GM19240 (cell line): ENCODE data around the gene BCAT1.
"Not testable (repeated sequence)": the region's sequence is repeated elsewhere in the genome, so short reads cannot be mapped to it uniquely, and the experiment has no call there.

Experiments used
- DNase-seq: peaks from one replicate; pipeline ENCODE4 v3.0.0; 2011; ENCODE audit warnings: low spot score; ENCODE audit not compliant: insufficient read length

The BCAT1 gene

GRCh38 chr12:24901576-24902461, 47.1 kb downstream of the BCAT1 start:
- DNase-seq, result no peak

- no peak for DNase-seq
Measured at GRCh38 chr12:24900196-24900595, 48.7 kb downstream of the BCAT1 start.

DNA sequence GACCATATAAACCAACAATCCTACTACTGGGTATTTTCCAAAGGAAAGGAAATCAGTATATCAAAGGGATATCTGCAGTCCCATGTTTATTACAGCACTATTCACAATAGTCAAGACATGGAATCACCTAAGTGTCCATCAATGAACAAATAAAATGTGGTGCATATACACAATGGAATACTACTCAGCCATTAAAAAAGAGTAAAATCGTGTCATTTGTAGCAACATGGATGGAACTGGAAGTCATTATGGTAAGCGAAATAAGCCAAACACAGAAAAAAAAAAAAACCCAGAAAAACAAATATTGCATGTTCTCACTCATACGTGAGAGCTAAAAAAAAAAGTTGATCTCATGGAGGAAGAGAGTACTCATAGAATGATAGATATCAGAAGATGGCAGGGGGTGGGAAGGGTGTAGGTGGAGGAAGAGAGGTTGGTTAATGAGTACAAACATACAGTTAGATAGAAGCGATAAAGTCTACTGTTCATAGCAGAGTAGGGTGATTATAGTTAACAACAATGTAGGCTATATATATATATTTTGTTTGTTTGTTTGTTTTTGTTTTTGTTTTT, 49.3 kb downstream of the BCAT1 start:
- no peak for DNase-seq

GRCh38 chr12:24898606-24899005, 50.3 kb downstream of the BCAT1 start:
- no peak for DNase-seq

GRCh38 chr12:24898185-24898584, 50.7 kb downstream of the BCAT1 start:
- DNase-seq, result no peak

- no peak for DNase-seq
Measured at GRCh38 chr12:24896171-24896570, 52.7 kb downstream of the BCAT1 start.

DNA sequence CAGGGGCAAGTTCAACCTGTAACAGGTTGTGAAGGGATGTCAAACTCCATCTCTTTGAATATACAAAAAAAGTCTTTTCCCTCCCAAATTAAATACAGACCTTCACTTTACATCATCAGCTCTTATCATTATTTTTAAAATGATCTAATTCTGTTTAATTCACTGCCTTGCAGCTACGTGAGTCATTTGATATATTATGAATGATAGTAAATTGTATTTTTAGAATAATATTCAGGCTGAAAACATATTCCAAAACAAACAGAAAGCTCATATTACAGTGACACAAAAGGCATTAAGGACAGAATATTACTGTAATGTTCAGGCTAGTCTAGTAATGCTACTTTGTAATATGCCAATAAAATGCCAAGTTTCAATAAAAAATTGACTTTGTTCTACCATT, 53.3 kb downstream of the BCAT1 start:
- DNase-seq, result no peak

DNA sequence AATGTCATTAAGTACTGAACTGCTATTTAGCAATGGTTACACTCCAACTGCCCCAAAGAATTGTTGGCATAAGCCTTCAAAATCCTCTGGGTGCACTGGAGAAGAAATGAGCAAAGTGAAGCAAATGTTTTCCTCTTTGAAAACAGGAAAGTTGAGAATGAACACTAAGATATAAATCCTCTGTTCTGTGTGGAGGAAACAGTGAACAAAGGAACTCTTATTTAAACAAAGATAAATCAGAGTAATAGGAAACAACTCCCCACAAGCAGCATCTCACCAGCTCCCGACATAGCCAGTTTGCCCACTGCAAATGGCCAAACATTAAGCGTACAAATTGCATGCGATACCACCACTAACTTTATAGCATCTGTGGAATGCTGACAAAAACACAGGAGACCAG, 54.0 kb downstream of the BCAT1 start:
- DNase-seq, result no peak

- no peak for DNase-seq
Measured at GRCh38 chr12:24890048-24890803, 58.7 kb downstream of the BCAT1 start.

DNA sequence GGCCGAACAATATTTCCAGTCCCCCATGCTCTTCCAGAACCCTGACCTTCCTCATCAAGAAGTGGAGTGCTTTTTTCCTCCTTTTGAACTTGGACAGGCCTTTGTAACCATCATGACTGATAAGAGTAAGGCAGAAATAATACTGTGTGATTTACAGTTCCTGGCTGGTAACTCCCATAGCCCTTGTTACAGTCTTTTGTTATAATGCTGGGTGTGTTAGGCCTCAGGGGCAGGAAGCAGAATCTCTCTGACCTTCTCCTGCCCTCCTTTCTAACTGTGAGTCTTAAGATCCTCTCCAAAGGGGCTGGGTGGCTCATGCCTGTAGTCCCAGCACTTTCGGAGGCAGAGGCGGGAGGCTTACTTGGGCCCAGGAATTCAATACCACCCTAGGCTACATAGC, 59.5 kb downstream of the BCAT1 start:
- DNase-seq, result no peak

DNA sequence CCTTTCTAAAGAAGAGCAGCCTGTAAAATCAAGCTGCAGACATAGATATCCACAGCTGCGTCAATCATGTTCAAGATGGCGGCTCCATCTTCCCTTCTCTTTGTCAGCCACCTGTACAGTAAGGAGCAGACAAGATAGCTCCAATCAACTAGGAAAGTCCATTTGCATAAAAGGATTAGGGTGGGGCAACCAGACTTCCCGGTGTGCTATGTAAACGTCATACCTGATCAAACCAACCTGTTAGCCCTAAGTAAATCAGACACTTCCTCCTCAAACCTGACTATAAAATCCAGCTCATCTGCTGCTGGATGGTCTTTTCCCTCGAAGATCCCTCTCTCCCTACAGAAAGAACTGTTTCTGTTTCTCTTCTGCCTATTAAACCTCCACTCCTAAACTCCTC, 60.1 kb downstream of the BCAT1 start:
- no peak for DNase-seq

GRCh38 chr12:24884911-24885310, 64.0 kb downstream of the BCAT1 start:
- no peak for DNase-seq

GRCh38 chr12:24881724-24882371, 67.1 kb downstream of the BCAT1 start:
- no peak for DNase-seq

DNA sequence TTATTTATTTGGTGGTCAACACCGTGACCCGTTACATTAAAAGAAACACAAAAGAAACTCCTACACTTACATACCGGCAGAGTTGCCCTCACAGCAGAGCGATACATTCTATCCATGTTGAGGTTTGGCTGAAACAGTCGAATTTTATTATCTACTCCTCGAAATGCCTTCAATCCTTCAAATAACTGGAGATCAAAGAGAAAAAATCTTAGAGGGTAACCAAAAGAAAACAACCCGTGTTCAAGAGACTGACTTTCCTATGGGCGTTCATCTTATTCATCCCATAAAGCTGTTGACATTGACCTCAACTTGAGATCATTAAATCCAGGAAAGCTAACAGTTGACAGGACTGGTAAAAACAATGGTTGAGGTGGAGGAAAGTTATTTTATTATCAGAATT, 67.7 kb downstream of the BCAT1 start:
- DNase-seq, result no peak

- no peak for DNase-seq
Measured at GRCh38 chr12:24880732-24881131, 68.2 kb downstream of the BCAT1 start.

DNA sequence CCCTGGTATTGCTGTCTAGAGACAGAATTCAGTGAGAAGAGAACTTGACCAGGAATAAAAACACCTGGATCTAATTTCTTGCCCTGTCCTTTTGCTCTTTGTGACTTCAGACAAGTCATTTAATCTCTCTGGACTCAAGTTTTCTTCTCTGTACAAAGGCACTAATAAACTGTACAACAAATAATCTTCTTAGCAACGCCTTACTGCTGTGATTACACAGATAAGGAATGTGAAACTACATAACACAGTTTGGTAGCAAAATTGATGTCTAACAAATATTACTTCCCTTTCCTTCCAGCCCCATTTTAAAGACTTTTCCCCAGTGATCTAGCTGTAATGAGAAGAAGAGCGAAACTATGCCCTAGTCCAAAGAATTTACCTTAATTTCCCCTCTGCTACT, 69.3 kb downstream of the BCAT1 start:
- DNase-seq, result no peak

- no peak for DNase-seq
Measured at GRCh38 chr12:24875014-24875413, 73.9 kb downstream of the BCAT1 start.

- DNase-seq, result no peak
Measured at GRCh38 chr12:24872211-24872610, 76.7 kb downstream of the BCAT1 start.

GRCh38 chr12:24866139-24866538, 82.8 kb downstream of the BCAT1 start:
- DNase-seq, result not testable (repeated sequence)

- DNase-seq, result no peak
Measured at GRCh38 chr12:24864796-24865125, 84.1 kb downstream of the BCAT1 start.

DNA sequence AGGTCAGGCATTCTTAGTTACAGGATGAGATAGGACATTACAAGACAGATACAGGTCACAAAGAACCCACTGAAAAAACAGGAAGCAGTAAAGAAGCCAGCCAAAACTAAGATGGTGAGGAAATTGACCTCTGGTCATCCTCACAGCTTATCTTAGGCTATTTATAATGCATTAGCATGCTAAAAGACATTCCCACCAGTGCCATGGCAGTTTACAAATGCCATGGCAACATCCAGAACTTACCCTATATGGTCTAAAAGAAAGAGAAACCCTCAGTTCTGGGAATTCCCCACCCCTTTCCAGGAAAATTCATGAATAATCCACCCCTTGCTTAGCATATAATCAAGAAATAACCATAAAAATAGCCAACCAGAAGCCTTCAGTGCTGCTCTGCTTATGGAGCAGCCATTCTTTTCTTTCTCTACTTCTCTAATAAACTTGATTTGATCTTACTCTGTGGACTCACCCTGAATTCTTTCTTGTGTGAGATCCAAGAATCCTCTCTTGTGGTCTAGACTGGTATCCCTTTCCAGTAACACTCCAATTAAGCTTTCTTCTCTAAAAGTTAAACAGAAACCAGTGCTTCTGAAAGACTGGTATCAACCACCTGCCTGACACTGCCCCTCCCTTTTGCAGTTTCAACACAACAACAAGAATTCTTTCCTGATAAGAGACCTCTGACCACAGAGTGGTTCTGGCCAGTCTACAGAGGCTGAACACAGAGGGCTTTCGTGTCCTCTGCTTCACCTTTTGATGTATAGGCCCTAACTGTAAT, 86.9 kb downstream of the BCAT1 start:
- DNase-seq, result no peak
